SKM-1 treated with dmso at 0.1 percent for 144 hours (cell line): ENCODE data around the gene MOGAT3.
"Not testable (repeated sequence)": the region's sequence is repeated elsewhere in the genome, so short reads cannot be mapped to it uniquely, and the experiment has no call there.

Source experiments
- DNase-seq: peaks from one replicate; lab custom pipeline; 2025; ENCODE audit not compliant: unreplicated experiment; lab: John Stamatoyannopoulos, UW

MOGAT3 gene

DNA sequence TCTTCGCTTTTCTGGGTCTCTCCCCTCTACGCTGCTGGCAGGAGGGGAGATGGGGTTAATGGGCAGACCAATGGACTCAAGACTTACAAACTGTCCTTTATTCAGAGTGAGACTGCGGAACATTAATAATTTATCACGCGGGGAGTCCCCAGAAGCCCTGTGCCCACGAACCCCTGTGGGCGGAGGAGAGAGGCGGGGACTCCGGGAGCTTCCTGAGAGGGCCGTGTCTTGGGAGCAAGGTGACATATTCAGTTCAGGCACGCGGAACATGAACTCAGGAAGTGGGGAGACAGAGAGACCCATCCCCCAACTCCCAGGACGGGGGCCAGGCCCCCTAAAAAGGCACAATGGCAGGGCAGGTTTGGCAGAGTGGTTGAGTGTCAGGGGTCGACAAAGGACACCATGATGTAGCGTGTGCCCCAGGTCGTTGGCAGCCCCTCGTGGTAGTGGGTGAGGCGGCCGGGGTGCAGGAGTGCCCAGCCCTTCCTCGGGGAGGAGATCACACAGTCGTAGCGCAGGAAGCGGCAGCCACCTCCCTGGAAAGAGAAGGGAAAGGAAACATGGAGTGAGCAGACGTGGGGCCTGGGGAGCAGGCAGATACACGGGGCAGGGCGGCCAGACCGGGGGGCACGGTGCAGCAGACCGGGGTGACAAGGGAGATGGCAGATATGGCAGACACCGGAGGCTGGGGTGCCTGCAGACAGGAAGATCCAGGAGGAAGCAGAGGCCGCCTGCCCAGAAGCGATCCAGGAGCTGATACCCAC lies 5.2 kb upstream of the MOGAT3 start:
- no peak for DNase-seq

GRCh38 chr7:101203740-101204738 lies 3.2 kb upstream of the MOGAT3 start:
- DNase-seq = peak; percentile 75

GRCh38 chr7:101202603-101202918 lies 1.7 kb upstream of the MOGAT3 start:
- DNase-seq = no peak

GRCh38 chr7:101201695-101202602 lies 1.1 kb upstream of the MOGAT3 start:
- DNase-seq = no peak

GRCh38 chr7:101200504-101200861 lies 353 bp downstream of the MOGAT3 start:
- DNase-seq = no peak

DNA sequence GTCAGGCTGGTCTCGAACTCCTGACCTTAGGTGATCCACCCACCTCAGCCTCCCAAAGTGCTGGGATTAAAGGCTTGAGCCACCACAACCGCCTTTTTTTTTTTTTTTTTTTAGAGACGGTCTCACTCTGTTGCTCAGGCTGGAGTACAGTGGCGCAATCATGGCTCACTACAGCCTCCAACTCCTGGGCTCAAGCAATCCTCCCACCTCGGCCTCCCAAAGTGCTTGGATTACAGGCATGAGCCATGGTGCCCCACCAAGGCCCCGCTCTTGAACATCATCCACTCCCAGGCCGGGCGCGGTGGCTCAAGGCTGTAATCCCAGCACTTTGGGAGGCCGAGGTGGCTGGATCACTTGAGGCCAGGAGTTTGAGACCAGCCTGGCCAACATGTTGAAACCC lies 1.3 kb downstream of the MOGAT3 start:
- DNase-seq = not testable (repeated sequence)

GRCh38 chr7:101198476-101198875 lies 2.4 kb downstream of the MOGAT3 start:
- no peak for DNase-seq

DNA sequence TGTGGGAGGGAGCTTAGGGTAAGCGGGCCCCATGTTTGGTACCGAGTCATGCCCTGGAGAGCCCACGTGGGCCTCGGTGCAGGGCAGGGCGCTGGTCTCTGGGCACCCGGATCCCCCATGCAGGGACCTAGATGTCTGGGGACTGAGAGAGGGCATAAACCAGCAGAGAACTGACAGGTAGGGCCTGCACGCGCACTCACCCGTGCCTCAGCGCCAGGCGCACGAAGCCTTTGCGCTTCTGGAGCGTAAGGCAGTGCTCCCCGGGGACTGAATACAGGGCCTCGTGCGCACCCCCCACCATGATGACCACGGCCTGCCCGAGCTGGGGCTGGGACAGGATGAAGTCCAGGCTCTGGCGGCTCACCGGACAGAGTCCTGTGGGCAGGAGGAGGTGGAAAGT lies 2.8 kb downstream of the MOGAT3 start:
- DNase-seq = no peak

GRCh38 chr7:101195884-101196283 lies 5.0 kb downstream of the MOGAT3 start:
- no peak for DNase-seq

DNA sequence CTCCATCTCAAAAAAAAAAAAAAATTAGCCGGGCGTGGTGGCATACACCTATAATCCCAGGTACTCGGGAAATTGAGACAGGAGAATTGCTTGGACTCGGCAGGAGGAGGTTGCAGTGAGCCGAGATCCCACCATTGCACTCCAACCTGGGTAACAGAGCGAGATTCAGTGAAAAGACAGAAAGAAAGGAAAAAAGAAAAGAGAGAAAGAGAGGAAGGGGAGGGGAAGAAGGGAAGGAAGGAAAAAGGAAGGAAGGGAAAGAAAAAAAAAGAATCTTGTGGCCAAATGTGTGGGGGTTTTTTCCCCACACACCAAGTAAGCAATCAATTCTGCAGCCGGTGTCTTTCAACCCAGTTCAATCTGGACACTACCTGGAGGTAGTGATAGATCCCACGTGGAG lies 11.7 kb downstream of the MOGAT3 start:
- DNase-seq = no peak

- peak; percentile 79 for DNase-seq
Observed at GRCh38 chr7:101186844-101187428, 13.9 kb downstream of the MOGAT3 start.

- no peak for DNase-seq
Observed at GRCh38 chr7:101186194-101186593, 14.6 kb downstream of the MOGAT3 start.

GRCh38 chr7:101185258-101185839 lies 15.5 kb downstream of the MOGAT3 start:
- no peak for DNase-seq

- no peak for DNase-seq
Observed at GRCh38 chr7:101180130-101180755, 20.6 kb downstream of the MOGAT3 start, which contains the start of gene NAT16. Gene NAT16 (minus strand): TSS chr7:101180293. CDS start chr7:101174807, 5,486 bp downstream.

- no peak for DNase-seq
Observed at GRCh38 chr7:101179713-101180112, 21.1 kb downstream of the MOGAT3 start.

- no peak for DNase-seq
Observed at GRCh38 chr7:101179117-101179516, 21.7 kb downstream of the MOGAT3 start.

GRCh38 chr7:101177644-101178043 lies 23.2 kb downstream of the MOGAT3 start:
- no peak for DNase-seq

GRCh38 chr7:101175664-101176063 lies 25.2 kb downstream of the MOGAT3 start:
- no peak for DNase-seq

GRCh38 chr7:101174322-101174854 lies 26.4 kb downstream of the MOGAT3 start:
- no peak for DNase-seq
